HG03135 (cell line): ENCODE results near the gene RGS3.
A peak's percentile ranks its signal among the peaks of the same experiment; 100 is the strongest.

Source experiments
- ATAC-seq: cut with Tn5 transposase; IDR thresholded peaks from one replicate; pipeline ENCODE4 v1.9.1; 2021; ENCODE audit warnings: mild to moderate bottlenecking, moderate library complexity; ENCODE audit not compliant: unreplicated experiment

RGS3 gene

GRCh38 chr9:113597390-113598241 is 134.1 kb downstream of the RGS3 start:
- ATAC-seq = no peak

- ATAC-seq = no peak
These were observed 134.9 kb downstream of the RGS3 start for GRCh38 chr9:113598451-113598850.

GRCh38 chr9:113598883-113599282 is 135.4 kb downstream of the RGS3 start:
- no peak for ATAC-seq

GRCh38 chr9:113599646-113600022 is 136.1 kb downstream of the RGS3 start:
- no peak for ATAC-seq

GRCh38 chr9:113600023-113600823 is 136.7 kb downstream of the RGS3 start:
- ATAC-seq = no peak

GRCh38 chr9:113600871-113601614 is 137.5 kb downstream of the RGS3 start:
- no peak for ATAC-seq

GRCh38 chr9:113601656-113602055 is 138.1 kb downstream of the RGS3 start:
- ATAC-seq = no peak

- ATAC-seq = peak; percentile 77
These were observed 138.9 kb downstream of the RGS3 start for GRCh38 chr9:113602126-113603047.

GRCh38 chr9:113603048-113603375 is 139.5 kb downstream of the RGS3 start:
- no peak for ATAC-seq

- ATAC-seq = no peak
These were observed 140.2 kb downstream of the RGS3 start for GRCh38 chr9:113603773-113604172.

- no peak for ATAC-seq
These were observed 140.9 kb downstream of the RGS3 start for GRCh38 chr9:113604393-113604792.

- no peak for ATAC-seq
These were observed 143.0 kb downstream of the RGS3 start for GRCh38 chr9:113606510-113606909.

GRCh38 chr9:113608082-113608685 is 144.7 kb downstream of the RGS3 start:
- no peak for ATAC-seq

GRCh38 chr9:113609562-113610318 is 146.2 kb downstream of the RGS3 start:
- ATAC-seq = no peak

- no peak for ATAC-seq
These were observed 148.1 kb downstream of the RGS3 start for GRCh38 chr9:113611461-113612215.

- ATAC-seq = no peak
These were observed 148.8 kb downstream of the RGS3 start for GRCh38 chr9:113612216-113612747.

- no peak for ATAC-seq
These were observed 149.3 kb downstream of the RGS3 start for GRCh38 chr9:113612828-113613227.

GRCh38 chr9:113613815-113614413 is 150.4 kb downstream of the RGS3 start:
- ATAC-seq = no peak
